WTC11 (cell line): ENCODE results near the gene ACSF2. TPM values are rescaled to one million over a fixed set of nuclear protein-coding genes. Genes with fewer than 3 reads are reported as not detected.
A peak's percentile ranks its signal among the peaks of the same experiment; 100 is the strongest.

Experiments
- ATAC-seq: fragments of 200-7000 bp; cut with Tn5 transposase; 2 replicates; pipeline ENCODE4 v1.10.0; 2021; ENCODE audit warnings: mild to moderate bottlenecking, moderate library complexity
- CTCF ChIA-PET: fragments of 300-600 bp; sonication (Branson Sonifier 250); formaldehyde crosslinking; loops from one replicate; lab custom pipeline; 2021; ENCODE audit warnings: antibody characterized with exemption; lab: Charles Lee
- POLR2A ChIA-PET: fragments of 350-600 bp; sonication (Branson Sonifier 250); formaldehyde crosslinking; loops from one replicate; lab custom pipeline; 2021; ENCODE audit warnings: antibody characterized with exemption; lab: Charles Lee
- DNase-seq: peaks from one replicate; pipeline ENCODE4 v3.0.0; 2021; ENCODE audit warnings: low spot score
- H3K27ac Mint-ChIP-seq: 2 replicates; pipeline ENCODE4 v1.8.0; 2021; ENCODE audit warnings: mixed read lengths
- H3K27me3 Mint-ChIP-seq: 2 replicates; pipeline ENCODE4 v1.8.0; 2021; ENCODE audit warnings: low read depth, mild to moderate bottlenecking, moderate library complexity, mixed read lengths
- H3K36me3 Mint-ChIP-seq: 2 replicates; pipeline ENCODE4 v1.8.0; 2021; ENCODE audit warnings: mixed read lengths
- H3K4me1 Mint-ChIP-seq: 2 replicates; pipeline ENCODE4 v1.8.0; 2022; ENCODE audit warnings: mixed read lengths
- H3K4me3 Mint-ChIP-seq: 2 replicates; pipeline ENCODE4 v1.8.0; 2021; ENCODE audit warnings: mild to moderate bottlenecking, moderate library complexity, mixed read lengths
- H3K9me3 Mint-ChIP-seq: 2 replicates; pipeline ENCODE4 v1.8.0; 2021; ENCODE audit warnings: mixed read lengths
- CREB1 ChIP-seq: sonication (generic); formaldehyde crosslinking; IDR thresholded peaks from 2 replicates; pipeline ENCODE4 v1.8.0; 2023; ENCODE audit warnings: mild to moderate bottlenecking, missing genetic modification reagents
- ELF4 ChIP-seq: sonication (generic); formaldehyde crosslinking; IDR thresholded peaks from 2 replicates; pipeline ENCODE4 v1.8.1; 2022; ENCODE audit warnings: low read depth, mild to moderate bottlenecking, moderate library complexity, missing genetic modification reagents
- ETV6 ChIP-seq: sonication (generic); formaldehyde crosslinking; IDR thresholded peaks from 2 replicates; pipeline ENCODE4 v1.8.1; 2022; ENCODE audit warnings: mild to moderate bottlenecking, missing genetic modification reagents
- GRHL2 ChIP-seq: fragments of 250-450 bp; sonication (Bioruptor Pico); IDR thresholded peaks from 2 replicates; pipeline ENCODE4 v1.8.0; 2022; ENCODE audit warnings: mild to moderate bottlenecking, moderate library complexity; ENCODE audit not compliant: insufficient replicate concordance, severe bottlenecking
- IRF2 ChIP-seq: sonication (generic); formaldehyde crosslinking; IDR thresholded peaks from 2 replicates; pipeline ENCODE4 v1.8.0; 2022; ENCODE audit warnings: low read depth, missing genetic modification reagents, borderline replicate concordance
- JUN ChIP-seq: sonication (generic); formaldehyde crosslinking; IDR thresholded peaks from 2 replicates; pipeline ENCODE4 v1.8.0; 2023; ENCODE audit warnings: mild to moderate bottlenecking, missing genetic modification reagents
- KAT7 ChIP-seq: sonication (generic); formaldehyde crosslinking; IDR thresholded peaks from 2 replicates; pipeline ENCODE4 v1.8.1; 2023; ENCODE audit warnings: missing genetic modification reagents, mild to moderate bottlenecking, borderline replicate concordance
- NR1H2 ChIP-seq: sonication (generic); formaldehyde crosslinking; IDR thresholded peaks from 2 replicates; pipeline ENCODE4 v1.9.0; 2021; ENCODE audit warnings: mild to moderate bottlenecking, moderate library complexity, missing genetic modification reagents
- OVOL2 ChIP-seq: fragments of 250-450 bp; sonication (Bioruptor Pico); IDR thresholded peaks from 2 replicates; pipeline ENCODE4 v1.9.0; 2021; ENCODE audit warnings: mild to moderate bottlenecking, borderline replicate concordance
- RELA ChIP-seq: sonication (generic); formaldehyde crosslinking; IDR thresholded peaks from 2 replicates; pipeline ENCODE4 v1.8.1; 2022; ENCODE audit warnings: missing genetic modification reagents, mild to moderate bottlenecking, borderline replicate concordance
- SP1 ChIP-seq: sonication (generic); formaldehyde crosslinking; conservative IDR thresholded peaks from 2 replicates; pipeline ENCODE4 v1.8.1; 2022; ENCODE audit warnings: missing genetic modification reagents
- ZBTB21 ChIP-seq: sonication (generic); formaldehyde crosslinking; IDR thresholded peaks from 2 replicates; pipeline ENCODE4 v1.8.1; 2023; ENCODE audit warnings: mild to moderate bottlenecking, missing genetic modification reagents, borderline replicate concordance
- ZNF121 ChIP-seq: sonication (generic); formaldehyde crosslinking; IDR thresholded peaks from 2 replicates; pipeline ENCODE4 v1.8.0; 2023; ENCODE audit warnings: missing genetic modification reagents
- ZNF138 ChIP-seq: sonication (generic); formaldehyde crosslinking; conservative IDR thresholded peaks from 2 replicates; pipeline ENCODE4 v1.8.1; 2022; ENCODE audit warnings: mild to moderate bottlenecking, moderate library complexity, missing genetic modification reagents
- ZNF232 ChIP-seq: sonication (generic); formaldehyde crosslinking; IDR thresholded peaks from 2 replicates; pipeline ENCODE4 v1.8.0; 2022; ENCODE audit warnings: mild to moderate bottlenecking, missing genetic modification reagents
- ZNF263 ChIP-seq: sonication (generic); formaldehyde crosslinking; IDR thresholded peaks from 2 replicates; pipeline ENCODE4 v1.8.1; 2022; ENCODE audit warnings: low read depth, mild to moderate bottlenecking, moderate library complexity, missing genetic modification reagents
- total RNA-seq: library from RNA; stranded (reverse); gene quantifications from 3 replicates; pipeline ENCODE4 v1.2.3, GENCODE V29; 2021
- TF ChIP-seq, protein P1 (sequence below): sonication (generic); formaldehyde crosslinking; conservative IDR thresholded peaks from 2 replicates; pipeline ENCODE4 v1.8.1; 2022; ENCODE audit warnings: mild to moderate bottlenecking, missing genetic modification reagents
- TF ChIP-seq, protein P2 (sequence below): sonication (generic); formaldehyde crosslinking; IDR thresholded peaks from 2 replicates; pipeline ENCODE4 v1.8.1; 2022; ENCODE audit warnings: low read depth, missing genetic modification reagents, borderline replicate concordance
- TF ChIP-seq, protein P3 (sequence below): sonication (generic); formaldehyde crosslinking; IDR thresholded peaks from 2 replicates; pipeline ENCODE4 v1.8.1; 2023; ENCODE audit warnings: mild to moderate bottlenecking, moderate library complexity, missing genetic modification reagents
- TF ChIP-seq, protein P4 (sequence below): sonication (generic); formaldehyde crosslinking; IDR thresholded peaks from 2 replicates; pipeline ENCODE4 v1.8.1; 2022; ENCODE audit warnings: low read depth, mild to moderate bottlenecking, moderate library complexity, missing genetic modification reagents, borderline replicate concordance
- TF ChIP-seq, protein P5 (sequence below): sonication (generic); formaldehyde crosslinking; IDR thresholded peaks from 2 replicates; pipeline ENCODE4 v1.8.0; 2023; ENCODE audit warnings: mild to moderate bottlenecking, missing genetic modification reagents

The ACSF2 gene
- total RNA-seq, 1 experiment from 2014 or later = 19.9 TPM

DNA sequence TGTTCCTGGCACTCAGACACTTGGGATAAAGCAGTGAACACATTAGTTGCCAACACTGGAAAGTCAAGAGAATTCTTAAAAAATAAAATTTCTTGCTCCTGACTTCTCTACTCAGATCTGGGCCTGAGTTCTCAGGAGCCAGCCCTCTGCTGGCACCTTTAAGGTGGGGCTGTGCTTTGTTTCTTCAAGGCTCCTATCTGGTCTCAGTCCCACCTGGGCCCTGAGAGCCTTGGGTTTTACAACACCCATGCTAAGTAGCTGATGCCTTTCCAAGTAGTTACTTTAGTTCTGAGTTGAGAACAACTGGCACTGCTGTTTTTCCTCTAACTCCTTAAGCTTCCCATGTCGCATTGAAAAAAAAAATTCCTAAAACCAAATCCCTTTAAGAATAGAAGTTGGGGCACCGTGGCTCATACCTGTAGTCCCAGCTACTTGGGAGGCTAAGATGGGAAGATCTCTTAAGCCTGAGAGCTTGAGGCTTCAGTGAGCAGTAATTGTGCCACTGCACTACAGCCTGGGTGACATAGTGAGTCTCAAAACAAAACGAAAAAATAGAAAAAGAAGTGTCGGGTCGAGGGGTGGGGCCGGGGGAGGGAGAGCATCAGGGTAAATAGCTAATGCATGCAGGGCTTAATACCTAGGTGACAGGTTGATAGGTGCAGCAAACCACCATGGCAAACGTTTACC is 26.1 kb downstream of the ACSF2 start:
- no peak overlapping the region for H3K27ac Mint-ChIP-seq
- TF ChIP-seq ZNF121 (CRISPR knock-in tag) (no peak), ELF4 (no peak), KAT7 (CRISPR knock-in tag) (no peak), ZNF232 (no peak), GRHL2 (CRISPR knock-in tag) (no peak), ZBTB21 (CRISPR knock-in tag) (no peak), JUN (no peak), ZNF263 (no peak)
- TF ChIP-seq, protein P1, sequence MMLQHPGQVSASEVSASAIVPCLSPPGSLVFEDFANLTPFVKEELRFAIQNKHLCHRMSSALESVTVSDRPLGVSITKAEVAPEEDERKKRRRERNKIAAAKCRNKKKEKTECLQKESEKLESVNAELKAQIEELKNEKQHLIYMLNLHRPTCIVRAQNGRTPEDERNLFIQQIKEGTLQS = no peak
- TF ChIP-seq, protein P2, sequence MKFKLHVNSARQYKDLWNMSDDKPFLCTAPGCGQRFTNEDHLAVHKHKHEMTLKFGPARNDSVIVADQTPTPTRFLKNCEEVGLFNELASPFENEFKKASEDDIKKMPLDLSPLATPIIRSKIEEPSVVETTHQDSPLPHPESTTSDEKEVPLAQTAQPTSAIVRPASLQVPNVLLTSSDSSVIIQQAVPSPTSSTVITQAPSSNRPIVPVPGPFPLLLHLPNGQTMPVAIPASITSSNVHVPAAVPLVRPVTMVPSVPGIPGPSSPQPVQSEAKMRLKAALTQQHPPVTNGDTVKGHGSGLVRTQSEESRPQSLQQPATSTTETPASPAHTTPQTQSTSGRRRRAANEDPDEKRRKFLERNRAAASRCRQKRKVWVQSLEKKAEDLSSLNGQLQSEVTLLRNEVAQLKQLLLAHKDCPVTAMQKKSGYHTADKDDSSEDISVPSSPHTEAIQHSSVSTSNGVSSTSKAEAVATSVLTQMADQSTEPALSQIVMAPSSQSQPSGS (CRISPR knock-in tag) = no peak
- TF ChIP-seq, protein P3, sequence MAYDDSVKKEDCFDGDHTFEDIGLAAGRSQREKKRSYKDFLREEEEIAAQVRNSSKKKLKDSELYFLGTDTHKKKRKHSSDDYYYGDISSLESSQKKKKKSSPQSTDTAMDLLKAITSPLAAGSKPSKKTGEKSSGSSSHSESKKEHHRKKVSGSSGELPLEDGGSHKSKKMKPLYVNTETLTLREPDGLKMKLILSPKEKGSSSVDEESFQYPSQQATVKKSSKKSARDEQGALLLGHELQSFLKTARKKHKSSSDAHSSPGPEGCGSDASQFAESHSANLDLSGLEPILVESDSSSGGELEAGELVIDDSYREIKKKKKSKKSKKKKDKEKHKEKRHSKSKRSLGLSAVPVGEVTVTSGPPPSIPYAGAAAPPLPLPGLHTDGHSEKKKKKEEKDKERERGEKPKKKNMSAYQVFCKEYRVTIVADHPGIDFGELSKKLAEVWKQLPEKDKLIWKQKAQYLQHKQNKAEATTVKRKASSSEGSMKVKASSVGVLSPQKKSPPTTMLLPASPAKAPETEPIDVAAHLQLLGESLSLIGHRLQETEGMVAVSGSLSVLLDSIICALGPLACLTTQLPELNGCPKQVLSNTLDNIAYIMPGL = no peak
- TF ChIP-seq, all 79 proteins: peak for 0
- Mint-ChIP-seq H3K9me3 (no peaks in the 10 kb centered on the region), H3K36me3 (no peaks in the 10 kb centered on the region), H3K27me3 (no peaks in the 10 kb centered on the region), H3K4me3 (no peak overlapping the region), H3K4me1 (no peaks in the 10 kb centered on the region)
- ATAC-seq (peak; percentile 53; the same call in 1 of the 2 replicates), DNase-seq (no peak)
- CTCF ChIA-PET = interaction anchor here (0.6 to 1.8 kb wide), 4 partner anchors 9 to 134 kb away, joined by 3 to 9 read pairs (median 4); no protein-coding TSS in a partner anchor
- POLR2A ChIA-PET = no interaction called here

DNA sequence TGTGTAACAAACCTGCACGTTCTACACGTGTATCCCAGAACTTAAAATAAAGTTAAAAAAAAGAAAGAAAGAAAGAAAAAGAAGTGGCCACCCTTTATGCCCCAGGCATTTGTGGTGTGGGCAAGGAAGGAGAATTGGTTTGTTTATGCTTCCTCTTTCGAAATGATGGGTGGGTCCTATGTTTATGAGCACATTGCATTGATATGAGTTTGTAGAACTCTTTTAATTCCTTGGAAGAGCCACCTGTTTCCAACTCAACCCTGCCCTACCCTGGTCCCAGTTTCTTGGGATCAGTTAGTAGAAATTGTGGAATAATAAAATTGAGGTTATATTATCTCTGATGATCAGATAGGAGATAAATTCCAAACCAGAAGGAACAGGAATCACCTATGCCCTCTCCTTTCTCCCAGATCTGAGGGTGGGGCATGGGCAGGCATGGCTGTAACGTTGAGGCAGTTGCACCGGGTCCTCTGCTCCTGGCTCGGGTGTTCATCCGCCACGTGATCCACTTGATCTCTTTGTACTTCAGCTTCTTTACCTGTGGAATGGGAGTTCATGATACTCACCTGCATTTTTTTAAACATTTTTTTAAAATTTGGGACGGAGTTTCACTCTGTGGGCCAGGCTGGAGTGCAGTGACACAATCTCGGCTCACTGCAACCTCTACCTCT is 26.7 kb downstream of the ACSF2 start:
- Mint-ChIP-seq H3K4me3 (no peak overlapping the region), H3K27ac (no peak overlapping the region), H3K36me3 (no peaks in the 10 kb centered on the region), H3K4me1 (no peaks in the 10 kb centered on the region), H3K27me3 (no peaks in the 10 kb centered on the region), H3K9me3 (no peaks in the 10 kb centered on the region)
- POLR2A ChIA-PET = no interaction called here
- no peak for TF ChIP-seq IRF2 (CRISPR knock-in tag)
- TF ChIP-seq ETV6 = no peak
- TF ChIP-seq ZNF263 = no peak
- TF ChIP-seq SP1 (CRISPR knock-in tag) = no peak
- no peak for TF ChIP-seq NR1H2 (CRISPR knock-in tag)
- TF ChIP-seq OVOL2 (CRISPR knock-in tag) = no peak
- TF ChIP-seq ZNF121 (CRISPR knock-in tag) = no peak
- no peak for TF ChIP-seq RELA
- CTCF ChIA-PET = interaction anchor here (0.6 to 1.8 kb wide), 7 partner anchors 9 to 173 kb away, joined by 3 to 9 read pairs (median 4); partner anchors contain the start of genes LRRC59 and RSAD1
- DNase-seq (no peak), ATAC-seq (no peak)

DNA sequence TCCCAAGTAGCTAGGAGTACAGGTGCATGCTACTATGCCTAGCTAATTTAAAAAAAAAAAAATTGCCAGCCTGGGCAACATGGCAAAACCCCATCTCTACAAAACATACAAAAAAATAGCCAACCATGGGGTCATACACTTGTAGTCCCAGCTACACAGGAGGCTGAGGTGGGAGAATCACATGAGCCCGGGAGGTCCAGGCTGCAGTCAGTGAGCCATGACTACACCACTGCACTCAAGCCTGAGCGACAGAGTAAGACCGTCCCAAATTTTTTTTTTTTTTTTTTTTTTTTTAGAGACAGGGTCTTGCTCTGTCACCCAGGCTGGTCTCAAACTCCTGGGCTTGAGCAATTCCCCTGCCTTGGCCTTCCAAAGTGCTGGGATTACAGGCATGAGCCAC is 27.9 kb downstream of the ACSF2 start:
- Mint-ChIP-seq H3K36me3 (no peaks in the 10 kb centered on the region), H3K4me1 (no peaks in the 10 kb centered on the region), H3K27me3 (no peaks in the 10 kb centered on the region), H3K9me3 (no peaks in the 10 kb centered on the region), H3K4me3 (no peak overlapping the region), H3K27ac (no peak overlapping the region)
- DNase-seq (no peak), ATAC-seq (no peak)
- TF ChIP-seq, protein P4, sequence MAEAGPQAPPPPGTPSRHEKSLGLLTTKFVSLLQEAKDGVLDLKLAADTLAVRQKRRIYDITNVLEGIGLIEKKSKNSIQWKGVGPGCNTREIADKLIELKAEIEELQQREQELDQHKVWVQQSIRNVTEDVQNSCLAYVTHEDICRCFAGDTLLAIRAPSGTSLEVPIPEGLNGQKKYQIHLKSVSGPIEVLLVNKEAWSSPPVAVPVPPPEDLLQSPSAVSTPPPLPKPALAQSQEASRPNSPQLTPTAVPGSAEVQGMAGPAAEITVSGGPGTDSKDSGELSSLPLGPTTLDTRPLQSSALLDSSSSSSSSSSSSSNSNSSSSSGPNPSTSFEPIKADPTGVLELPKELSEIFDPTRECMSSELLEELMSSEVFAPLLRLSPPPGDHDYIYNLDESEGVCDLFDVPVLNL (CRISPR knock-in tag) = no peak
- TF ChIP-seq, protein P5, sequence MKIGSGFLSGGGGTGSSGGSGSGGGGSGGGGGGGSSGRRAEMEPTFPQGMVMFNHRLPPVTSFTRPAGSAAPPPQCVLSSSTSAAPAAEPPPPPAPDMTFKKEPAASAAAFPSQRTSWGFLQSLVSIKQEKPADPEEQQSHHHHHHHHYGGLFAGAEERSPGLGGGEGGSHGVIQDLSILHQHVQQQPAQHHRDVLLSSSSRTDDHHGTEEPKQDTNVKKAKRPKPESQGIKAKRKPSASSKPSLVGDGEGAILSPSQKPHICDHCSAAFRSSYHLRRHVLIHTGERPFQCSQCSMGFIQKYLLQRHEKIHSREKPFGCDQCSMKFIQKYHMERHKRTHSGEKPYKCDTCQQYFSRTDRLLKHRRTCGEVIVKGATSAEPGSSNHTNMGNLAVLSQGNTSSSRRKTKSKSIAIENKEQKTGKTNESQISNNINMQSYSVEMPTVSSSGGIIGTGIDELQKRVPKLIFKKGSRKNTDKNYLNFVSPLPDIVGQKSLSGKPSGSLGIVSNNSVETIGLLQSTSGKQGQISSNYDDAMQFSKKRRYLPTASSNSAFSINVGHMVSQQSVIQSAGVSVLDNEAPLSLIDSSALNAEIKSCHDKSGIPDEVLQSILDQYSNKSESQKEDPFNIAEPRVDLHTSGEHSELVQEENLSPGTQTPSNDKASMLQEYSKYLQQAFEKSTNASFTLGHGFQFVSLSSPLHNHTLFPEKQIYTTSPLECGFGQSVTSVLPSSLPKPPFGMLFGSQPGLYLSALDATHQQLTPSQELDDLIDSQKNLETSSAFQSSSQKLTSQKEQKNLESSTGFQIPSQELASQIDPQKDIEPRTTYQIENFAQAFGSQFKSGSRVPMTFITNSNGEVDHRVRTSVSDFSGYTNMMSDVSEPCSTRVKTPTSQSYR = no peak
- TF ChIP-seq ZBTB21 (CRISPR knock-in tag) (no peak), CREB1 (CRISPR knock-in tag) (no peak), ZNF138 (CRISPR knock-in tag) (no peak), KAT7 (CRISPR knock-in tag) (no peak)
- ChIA-PET CTCF (interaction anchor here (1.3 to 1.8 kb wide), 3 partner anchors 18 to 172 kb away, joined by 3 to 7 read pairs (median 4); partner anchors contain the start of gene LRRC59), POLR2A (no interaction called here)
